Suppressor macrophage treated with lipopolysaccharide for 4 hours (primary cell): ENCODE results near the gene RNF8.

Source experiments
- DNase-seq: peaks from one replicate; pipeline ENCODE4 v3.0.0-alpha.2; 2020

Gene RNF8

GRCh38 chr6:37362101-37362828 lies 8.5 kb downstream of the RNF8 start:
- DNase-seq = no peak

- DNase-seq = no peak
Observed at GRCh38 chr6:37365791-37366190, 12.0 kb downstream of the RNF8 start.

- DNase-seq = no peak
Observed at GRCh38 chr6:37366910-37367309, 13.1 kb downstream of the RNF8 start.

DNA sequence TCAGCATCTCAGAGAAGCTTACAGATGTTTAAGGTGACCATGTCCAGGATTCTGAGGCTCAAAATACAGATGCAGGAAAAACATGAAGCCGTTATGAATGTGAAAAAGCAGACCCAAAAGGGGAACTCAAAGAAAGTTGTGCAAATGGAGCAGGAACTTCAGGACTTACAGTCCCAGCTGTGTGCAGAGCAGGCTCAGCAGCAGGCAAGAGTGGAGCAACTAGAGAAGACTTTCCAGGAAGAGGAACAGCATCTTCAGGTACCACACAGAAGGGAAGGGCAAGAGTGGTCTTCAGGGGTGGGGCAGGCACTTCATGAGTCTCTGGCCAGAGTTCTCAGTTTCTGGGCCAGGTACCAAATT lies 15.2 kb downstream of the RNF8 start:
- peak; percentile 29 for DNase-seq

- no peak for DNase-seq
Observed at GRCh38 chr6:37369321-37370201, 15.8 kb downstream of the RNF8 start.

DNA sequence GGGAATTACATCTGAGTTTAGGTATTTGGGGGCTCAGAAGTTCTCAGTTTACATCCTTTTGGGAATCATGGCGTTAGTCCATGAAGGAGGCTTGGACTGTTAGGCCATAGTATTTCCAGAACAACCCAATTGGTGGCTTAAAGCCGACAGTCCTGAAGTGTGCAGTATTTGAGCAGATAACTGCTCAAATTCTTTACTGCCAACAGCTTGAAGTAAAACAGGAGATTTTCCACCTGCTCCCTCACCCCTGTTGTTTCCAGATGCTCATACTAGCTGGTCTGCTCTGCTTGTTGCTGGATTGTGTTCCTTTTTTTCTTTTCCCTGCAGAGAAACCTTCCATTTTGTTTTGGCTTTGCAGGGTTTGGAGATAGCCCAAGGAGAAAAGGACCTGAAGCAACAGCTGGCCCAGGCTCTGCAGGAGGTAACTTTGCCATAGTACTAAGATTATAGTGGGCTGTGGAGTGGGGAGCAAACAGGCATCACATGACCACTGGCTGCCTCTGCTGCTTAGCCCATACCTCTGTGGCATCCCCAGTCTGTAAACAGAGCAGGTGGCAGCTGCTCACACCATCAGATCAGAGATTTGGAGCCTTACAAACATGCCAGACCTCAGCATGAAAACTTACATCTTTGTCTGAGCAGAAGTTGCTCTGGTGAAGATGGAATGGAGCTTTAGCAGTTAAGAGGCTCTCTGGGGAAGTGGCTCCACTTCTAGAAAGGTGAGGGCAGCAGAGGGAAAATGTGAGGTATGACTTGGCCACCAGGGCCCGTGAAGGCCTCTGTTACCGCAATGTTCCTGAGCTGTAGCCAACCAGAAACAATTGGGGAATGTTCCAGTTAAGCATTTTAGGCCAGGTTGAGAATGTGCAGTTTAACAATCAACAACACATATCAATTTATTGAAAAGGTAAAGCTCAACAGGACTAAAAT lies 17.6 kb downstream of the RNF8 start:
- DNase-seq = no peak

GRCh38 chr6:37372116-37372515 lies 18.3 kb downstream of the RNF8 start:
- no peak for DNase-seq

GRCh38 chr6:37373822-37374471 lies 20.2 kb downstream of the RNF8 start:
- DNase-seq = no peak

GRCh38 chr6:37375376-37375775 lies 21.6 kb downstream of the RNF8 start:
- no peak for DNase-seq

GRCh38 chr6:37376078-37376743 lies 22.4 kb downstream of the RNF8 start:
- no peak for DNase-seq

DNA sequence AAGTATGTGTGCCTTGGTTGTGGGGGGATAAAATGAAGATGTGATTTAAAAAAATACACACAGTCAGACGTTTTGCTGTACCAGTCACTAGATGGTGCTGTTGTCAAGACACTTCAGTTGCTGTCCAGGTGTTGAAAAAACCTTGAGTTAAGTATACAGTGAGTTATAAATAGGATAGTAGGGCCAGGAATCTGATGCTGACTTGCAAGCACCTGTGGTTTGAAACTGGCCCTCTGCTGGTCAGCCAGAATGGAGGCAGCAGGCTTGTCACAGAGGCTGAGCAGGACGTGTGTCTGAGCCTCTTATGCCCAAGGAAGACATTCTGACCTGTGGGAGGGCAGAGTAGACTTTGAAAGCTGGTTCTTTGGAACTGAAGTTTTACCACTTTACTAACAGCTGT lies 27.8 kb downstream of the RNF8 start:
- peak; percentile 40 for DNase-seq

DNA sequence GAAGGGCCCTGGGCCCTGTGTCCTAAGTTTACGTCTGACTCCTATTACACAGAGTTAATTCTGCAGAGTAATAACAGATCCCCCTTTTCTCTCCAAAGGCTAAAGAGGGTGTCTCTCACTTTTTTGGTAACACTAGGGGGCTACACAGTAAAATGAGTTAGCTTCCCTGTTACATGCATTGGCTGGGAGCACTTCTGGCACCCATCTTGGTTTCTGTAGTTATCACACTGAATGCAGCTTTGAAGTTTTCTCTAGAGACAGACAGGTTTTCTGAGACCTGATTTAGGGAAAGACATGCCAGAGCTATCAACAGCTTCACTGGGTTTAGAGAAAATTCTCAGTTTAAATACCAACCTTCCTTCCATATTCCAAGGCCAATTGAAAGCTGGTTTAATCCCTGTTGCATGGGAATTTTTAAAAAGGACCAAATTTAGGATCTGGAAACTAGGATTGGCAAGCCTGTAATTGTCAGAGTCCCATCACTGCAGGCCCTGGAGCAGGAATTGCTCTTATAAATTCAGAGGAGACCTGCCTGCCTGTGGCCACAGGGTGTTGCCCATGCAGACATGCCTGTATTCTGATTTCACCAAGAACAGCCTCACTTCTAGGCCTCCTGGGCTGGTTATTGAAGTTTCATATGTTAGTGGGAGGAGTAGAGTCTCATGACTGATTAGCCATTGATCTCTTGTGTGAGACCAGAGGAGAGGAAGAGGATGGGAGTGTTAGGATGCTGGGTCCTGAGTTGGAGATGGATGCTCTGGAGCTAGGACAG lies 29.4 kb downstream of the RNF8 start:
- no peak for DNase-seq

- DNase-seq = no peak
Observed at GRCh38 chr6:37388578-37388977, 34.8 kb downstream of the RNF8 start.

DNA sequence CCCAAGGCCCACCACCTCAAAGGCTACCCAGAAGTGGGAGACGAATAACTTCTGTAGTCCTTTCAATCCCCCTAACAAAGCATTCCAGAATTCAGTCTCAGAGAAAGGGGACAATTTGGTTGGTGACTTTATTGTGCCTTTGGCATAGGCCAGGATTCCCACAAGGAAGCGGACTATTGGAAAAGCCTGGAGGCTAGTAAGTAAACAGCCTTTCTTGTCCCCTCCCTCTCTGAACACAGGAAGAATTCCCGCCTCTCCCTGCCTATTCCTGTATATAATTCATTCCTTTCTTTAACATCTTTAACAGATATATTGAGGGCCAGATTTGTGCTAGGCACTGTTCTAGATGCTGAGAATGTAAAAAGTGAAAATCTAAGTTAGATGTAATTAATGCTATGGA lies 36.1 kb downstream of the RNF8 start:
- DNase-seq = no peak

DNA sequence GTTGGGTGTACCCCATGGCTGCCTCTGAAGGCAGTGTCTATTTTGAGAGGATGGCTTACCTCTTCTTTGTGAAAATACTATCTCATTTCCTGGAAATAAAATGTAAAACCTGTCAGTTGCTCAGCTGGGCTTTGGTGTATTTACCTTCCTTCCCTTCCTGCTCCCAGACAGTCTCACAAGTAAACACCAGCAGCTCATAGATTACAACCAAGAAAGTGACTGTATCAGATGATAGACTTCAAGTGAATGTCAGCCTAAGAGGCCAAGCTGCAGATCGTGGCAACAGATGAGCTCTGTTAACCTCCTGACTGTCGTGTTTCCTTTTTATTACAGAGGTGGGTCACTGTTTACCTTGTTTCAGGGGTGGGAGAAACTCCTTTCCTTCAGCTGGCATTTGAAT lies 37.3 kb downstream of the RNF8 start:
- no peak for DNase-seq

DNA sequence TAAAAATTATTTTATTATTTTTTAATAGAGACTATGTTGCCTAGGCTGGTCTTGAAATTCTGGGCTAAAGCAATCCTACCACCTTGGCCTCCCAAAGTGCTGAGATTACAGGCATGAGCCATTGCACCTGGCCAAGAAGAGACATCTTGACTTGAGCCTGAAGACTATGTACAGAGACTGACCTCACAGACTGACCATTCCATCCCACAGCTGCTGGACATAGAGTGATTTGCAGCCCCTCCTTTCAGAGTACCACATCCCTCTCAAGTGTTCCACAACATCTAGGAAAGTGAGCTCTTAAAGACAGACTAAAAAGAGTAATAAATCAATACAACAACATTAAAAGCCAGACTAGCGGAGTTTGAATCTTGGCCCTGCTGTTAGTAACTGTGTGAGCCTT lies 39.0 kb downstream of the RNF8 start:
- DNase-seq = no peak

DNA sequence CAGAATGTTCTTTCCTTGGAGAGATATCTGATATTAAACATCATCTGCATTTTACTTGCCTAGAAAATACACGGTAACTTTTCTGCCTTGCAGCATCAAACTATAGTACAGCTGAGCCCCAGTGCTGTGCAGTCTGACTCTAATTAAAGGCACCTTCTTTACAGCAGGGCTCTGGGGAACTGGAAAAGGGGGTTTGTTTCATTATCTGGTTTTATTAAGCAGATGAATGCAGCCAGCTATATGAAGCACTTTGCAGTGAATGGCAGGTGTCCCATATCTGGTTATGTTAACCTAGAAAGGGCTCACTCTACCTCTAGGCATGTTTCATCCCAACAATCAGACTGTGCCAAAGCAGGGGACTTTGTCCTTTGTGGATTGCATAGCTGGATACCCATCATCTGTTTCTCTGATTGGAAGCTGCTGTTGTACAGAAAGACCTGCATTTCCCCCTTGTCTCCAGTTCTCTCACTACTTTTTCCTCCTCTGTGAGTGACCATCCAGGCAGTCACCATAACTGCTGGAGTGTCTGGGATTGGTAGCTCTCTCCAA lies 39.7 kb downstream of the RNF8 start:
- no peak for DNase-seq

- DNase-seq = no peak
Observed at GRCh38 chr6:37396571-37397180, 42.9 kb downstream of the RNF8 start.

DNA sequence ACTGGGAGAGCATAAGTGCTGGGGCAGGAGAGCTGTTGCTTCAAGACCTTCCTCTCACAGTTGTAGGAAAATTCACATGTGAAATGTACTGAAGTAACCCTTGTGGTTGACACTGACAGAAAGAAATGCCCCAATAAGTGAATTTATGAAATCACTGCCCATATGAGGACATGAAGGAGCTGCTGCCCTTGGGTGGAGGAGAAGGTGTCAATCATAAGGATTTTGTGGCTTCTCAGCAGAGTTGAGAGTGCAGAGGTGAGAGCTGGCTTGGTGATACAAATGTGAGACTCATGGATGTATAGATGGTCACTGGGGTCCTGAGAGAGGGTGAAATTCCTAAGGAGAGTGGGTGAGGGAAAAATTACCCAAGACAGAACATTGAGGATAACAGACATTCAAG lies 45.3 kb downstream of the RNF8 start:
- no peak for DNase-seq

DNA sequence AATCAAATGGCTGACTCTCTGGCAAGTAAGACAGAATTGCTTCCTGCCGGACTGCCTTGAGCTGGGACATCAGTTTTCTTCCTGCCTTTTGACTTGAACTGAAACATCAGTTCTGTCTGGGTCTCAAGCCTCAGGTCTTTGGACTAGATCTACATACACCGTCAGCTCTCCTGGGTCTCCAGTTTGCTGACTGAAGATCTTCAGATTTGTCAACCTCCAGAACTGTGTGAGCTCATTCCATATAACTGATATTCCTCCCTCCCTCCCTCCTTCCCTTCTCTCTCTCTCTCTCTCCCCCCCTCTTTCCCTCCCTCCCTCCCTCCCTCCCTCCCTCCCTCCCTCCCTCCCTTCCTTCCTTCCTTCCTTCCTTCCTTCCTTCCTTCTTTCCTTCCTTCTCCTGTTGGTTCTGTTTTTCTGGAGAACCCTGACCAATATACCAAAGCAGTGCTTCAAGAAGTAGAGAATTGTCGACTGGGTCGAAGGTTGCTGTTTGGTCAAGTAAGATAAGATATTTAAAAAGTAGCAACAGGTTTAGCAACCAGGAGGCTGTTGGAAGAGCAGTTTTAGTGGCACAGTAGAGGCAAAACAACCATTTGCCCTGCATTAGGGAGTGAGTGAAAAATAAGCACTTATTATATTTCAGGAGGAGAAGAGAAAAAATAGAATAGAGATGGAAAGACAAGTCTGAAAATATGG lies 46.2 kb downstream of the RNF8 start:
- no peak for DNase-seq
